Fibroblast of peridontal ligament (primary cell): ENCODE results near the gene PHF11.
A peak's percentile ranks its signal among the peaks of the same experiment; 100 is the strongest.

Experiments
- DNase-seq: peaks from one replicate; pipeline ENCODE4 v3.0.0-alpha.2; 2010; ENCODE audit errors: extremely low read depth

Gene PHF11

GRCh38 chr13:49498206-49498605, 2.5 kb downstream of the PHF11 start:
- DNase-seq = no peak

- peak; percentile 92 for DNase-seq
Observed at GRCh38 chr13:49499889-49500660, 4.3 kb downstream of the PHF11 start.

DNA sequence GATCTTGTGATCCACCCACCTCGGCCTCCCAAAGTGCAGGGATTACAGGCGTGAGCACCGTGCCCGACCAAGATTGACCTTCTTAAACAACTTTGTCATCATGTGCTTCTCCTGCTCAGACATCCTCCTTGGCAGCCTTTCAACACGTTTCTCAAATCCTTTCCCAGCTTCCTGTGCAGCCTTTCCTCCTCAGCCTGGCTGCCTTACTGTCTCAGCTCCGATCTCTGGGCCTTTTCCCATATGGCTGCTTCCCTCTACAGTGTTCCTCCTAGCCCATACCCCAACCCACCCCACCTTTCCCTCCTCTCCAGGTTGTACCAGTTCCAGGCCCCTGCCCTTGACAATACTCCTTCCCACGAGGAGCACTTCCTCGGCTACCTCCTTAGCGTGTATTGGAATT, 7.2 kb downstream of the PHF11 start:
- peak; percentile 40 for DNase-seq

- peak; percentile 20 for DNase-seq
Observed at GRCh38 chr13:49503951-49504350, 8.2 kb downstream of the PHF11 start.

DNA sequence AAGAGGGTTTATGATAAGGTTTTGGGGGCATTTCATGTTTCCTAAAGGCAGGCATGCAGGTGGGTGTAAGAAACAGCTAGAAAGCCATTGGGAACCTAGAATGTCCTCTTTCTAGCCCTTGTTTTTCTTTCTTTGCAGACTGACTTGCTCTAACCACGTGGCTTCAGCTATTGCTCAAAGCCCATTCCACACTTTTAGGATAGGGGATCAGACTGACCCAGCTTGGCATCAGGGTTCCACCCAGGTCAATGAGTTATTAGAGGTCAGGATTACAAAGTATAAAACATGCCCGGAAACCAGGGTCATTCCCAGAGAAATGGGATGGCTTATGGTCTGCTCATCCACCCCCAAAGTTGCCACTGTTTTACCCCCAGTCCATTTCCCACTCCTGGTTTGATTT, 16.8 kb downstream of the PHF11 start:
- DNase-seq = no peak

- no peak for DNase-seq
Observed at GRCh38 chr13:49516467-49516866, 20.7 kb downstream of the PHF11 start.

DNA sequence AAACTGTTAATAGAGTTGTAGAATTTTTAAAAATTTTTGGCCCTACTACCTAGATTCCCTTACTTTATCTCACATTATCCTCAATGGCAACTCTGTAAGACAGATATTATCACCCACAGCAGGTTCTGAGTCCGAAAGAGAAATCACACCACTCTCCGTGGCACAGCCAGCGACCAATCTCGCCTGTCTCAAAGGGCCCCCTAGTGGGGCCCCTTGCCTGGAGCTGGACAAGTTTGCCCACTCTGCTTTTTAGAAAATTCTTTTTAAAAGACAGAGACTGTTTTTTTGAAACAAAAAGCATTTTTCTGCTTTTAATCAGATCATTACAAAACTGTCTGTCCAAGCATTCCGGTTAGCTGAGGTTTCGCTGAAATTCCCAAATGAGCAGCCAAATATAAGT, 21.7 kb downstream of the PHF11 start:
- peak; percentile 31 for DNase-seq

- DNase-seq = no peak
Observed at GRCh38 chr13:49521224-49521623, 25.5 kb downstream of the PHF11 start.

GRCh38 chr13:49524740-49525501, 29.2 kb downstream of the PHF11 start:
- no peak for DNase-seq

GRCh38 chr13:49527123-49527522, 31.4 kb downstream of the PHF11 start:
- peak; percentile 8 for DNase-seq

- DNase-seq = no peak
Observed at GRCh38 chr13:49528161-49528560, 32.4 kb downstream of the PHF11 start.

GRCh38 chr13:49530457-49530856, 34.7 kb downstream of the PHF11 start:
- DNase-seq = no peak

DNA sequence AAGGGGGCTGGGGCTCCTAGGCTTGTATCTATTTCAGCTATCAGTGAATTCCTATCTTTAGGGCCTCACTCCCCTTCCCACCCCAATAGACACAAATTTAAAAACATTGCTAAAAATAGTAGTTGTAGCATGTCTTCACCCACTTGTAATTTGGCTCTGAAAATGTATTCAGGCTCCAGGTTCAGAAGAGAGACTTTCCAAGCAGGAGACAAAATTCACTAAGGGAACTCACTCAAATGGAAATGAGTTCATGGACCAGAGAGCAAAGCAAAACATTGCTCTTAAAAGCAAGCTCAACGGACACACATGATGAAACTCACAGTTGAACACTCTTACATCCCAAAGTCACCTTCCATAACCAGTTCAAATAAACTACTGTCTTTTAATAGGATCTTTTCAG, 36.8 kb downstream of the PHF11 start:
- no peak for DNase-seq

- no peak for DNase-seq
Observed at GRCh38 chr13:49533011-49533410, 37.3 kb downstream of the PHF11 start.

GRCh38 chr13:49533591-49534269, 38.0 kb downstream of the PHF11 start:
- no peak for DNase-seq

GRCh38 chr13:49536144-49536873, 40.6 kb downstream of the PHF11 start:
- DNase-seq = no peak

GRCh38 chr13:49538404-49538803, 42.7 kb downstream of the PHF11 start:
- DNase-seq = no peak

- no peak for DNase-seq
Observed at GRCh38 chr13:49539313-49539712, 43.6 kb downstream of the PHF11 start.

DNA sequence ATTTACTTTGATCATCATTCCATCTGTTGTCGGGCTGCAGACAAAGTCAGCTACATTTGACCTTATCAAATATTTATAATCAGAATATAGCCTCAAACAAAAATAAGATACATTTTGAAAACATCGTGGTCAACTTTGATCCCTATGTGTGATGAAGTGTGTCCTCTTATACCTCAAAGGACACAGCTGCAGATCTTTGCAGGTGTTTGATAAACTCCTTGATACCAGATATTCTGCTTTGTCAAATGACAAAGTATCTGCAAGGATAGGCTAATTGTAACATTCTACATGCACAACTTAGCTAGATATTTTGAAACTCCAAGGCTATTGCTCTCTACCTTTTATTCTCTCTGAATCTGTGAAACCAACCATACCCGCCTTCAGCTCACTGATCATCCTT, 44.0 kb downstream of the PHF11 start:
- no peak for DNase-seq

DNA sequence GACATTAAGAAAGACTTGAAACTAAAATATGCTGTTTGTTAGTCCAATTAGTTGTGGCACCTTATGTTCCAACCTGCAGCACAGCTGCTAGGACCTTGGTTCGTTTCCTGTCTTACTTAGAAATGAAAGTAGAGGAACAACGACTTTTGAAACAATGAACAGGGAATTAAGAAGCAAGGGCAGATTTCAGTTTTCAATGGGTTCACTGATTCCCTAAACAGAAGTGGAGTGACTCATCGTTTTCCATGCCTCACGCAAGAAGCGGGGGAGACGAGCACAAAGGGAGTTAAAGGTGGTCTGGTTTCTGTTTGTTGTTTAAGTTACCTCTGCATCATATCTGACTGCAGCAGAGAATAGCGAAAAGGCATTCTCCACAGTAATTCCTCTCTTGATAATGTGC, 44.8 kb downstream of the PHF11 start:
- peak; percentile 12 for DNase-seq

GRCh38 chr13:49543656-49544055, 47.9 kb downstream of the PHF11 start:
- no peak for DNase-seq

DNA sequence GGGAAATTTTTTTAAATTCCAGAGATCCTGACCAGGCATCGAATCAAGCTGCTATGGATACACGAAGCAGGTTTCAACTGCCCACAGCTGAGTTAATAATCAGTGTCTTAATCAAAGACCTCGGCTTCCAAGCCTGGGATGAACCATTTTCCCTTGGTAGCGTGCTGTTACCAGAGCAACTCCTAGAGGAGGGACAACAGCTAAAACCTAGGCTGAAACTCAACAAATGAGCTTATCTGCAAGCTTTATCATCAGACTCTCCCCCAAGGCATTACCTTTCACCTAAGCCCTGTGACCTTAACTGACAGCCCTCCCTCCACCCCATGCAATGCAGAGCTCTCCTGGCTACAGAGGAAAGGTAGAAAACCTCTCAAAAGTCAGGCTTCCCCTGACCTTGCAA, 49.9 kb downstream of the PHF11 start:
- DNase-seq = no peak
